Breast epithelium (tissue), 4 donors: ENCODE results near the gene MTREX. TPM values are rescaled to one million over a fixed set of nuclear protein-coding genes. Genes with fewer than 3 reads are reported as not detected.

Source experiments
- DNase-seq, 2 donors: peaks; one replicate each; pipeline ENCODE4 v3.0.0-alpha.2; 2019; ENCODE audit warnings: low spot score in 2 of 2
- H3K27ac ChIP-seq, 2 donors: fragments of 200-600 bp; sonication (generic) in 1 of 2; one replicate each; pipeline ENCODE4 v1.5.1; 2016 to 2019; ENCODE audit warnings: mild to moderate bottlenecking in 1 of 2
- H3K27me3 ChIP-seq, 2 donors: fragments of 200-600 bp; sonication (generic) in 1 of 2; one replicate each; pipeline versions ENCODE4 v1.5.1 to v1.6.0; 2017 to 2019; ENCODE audit warnings: control low read depth in 1 of 2, mild to moderate bottlenecking in 1 of 2
- H3K36me3 ChIP-seq: fragments of 200-600 bp; one replicate; pipeline ENCODE4 v1.5.1; 2019
- H3K4me1 ChIP-seq, 2 donors: fragments of 200-600 bp; sonication (generic); one replicate each; pipeline ENCODE4 v1.5.1; 2016 to 2019; ENCODE audit warnings: control low read depth in 1 of 2
- H3K4me3 ChIP-seq, 3 donors: fragments of 200-600 bp; sonication (generic); 1 replicate in 2 of 3; 2 replicates in 1 of 3; pipeline ENCODE4 v1.5.1; 2016 to 2019; ENCODE audit warnings: mild to moderate bottlenecking in 3 of 3, moderate library complexity in 2 of 3
- H3K9me3 ChIP-seq, 2 donors: fragments of 200-600 bp; sonication (generic) in 1 of 2; one replicate each; pipeline ENCODE4 v1.5.1; 2016 to 2019; ENCODE audit warnings: control low read depth in 1 of 2
- CTCF ChIP-seq, 3 donors: fragments of 450-650 bp; IDR thresholded peaks; one replicate each; pipeline ENCODE4 v1.5.1; 2016 to 2017; ENCODE audit warnings: antibody characterized with exemption in 3 of 3, mild to moderate bottlenecking in 3 of 3, moderate library complexity in 3 of 3
- POLR2A ChIP-seq: fragments of 450-650 bp; IDR thresholded peaks from one replicate; pipeline ENCODE4 v1.6.1; 2016; ENCODE audit warnings: antibody characterized with exemption, mild to moderate bottlenecking, moderate library complexity
- POLR2AphosphoS5 ChIP-seq, 3 donors: sonication (generic); formaldehyde crosslinking; IDR thresholded peaks; one replicate each; pipeline ENCODE4 v1.6.1; 2017; ENCODE audit warnings: antibody characterized with exemption in 3 of 3
- intact Hi-C: fragments of 100-400 bp; cut with DNase I; formaldehyde crosslinking; loops from one replicate; pipeline ENCODE4 v1.15.1; 2023; ENCODE audit warnings: low total_unique reads
- total RNA-seq, 3 donors: library from RNA; depleted of rRNA; stranded (reverse); fragments of >200 nt; gene quantifications; one replicate each; pipeline ENCODE4 v1.1.0, GENCODE V29; 2016

The MTREX gene
- total RNA-seq, 3 donors from 2014 or later, result 95.7 to 107 (median 98.8) TPM

GRCh38 chr5:55391707-55392106 is 83.9 kb downstream of the MTREX start:
- H3K27me3 ChIP-seq, result no peaks in the 10 kb centered on the region
- TF ChIP-seq POLR2AphosphoS5 (IDR thresholded peaks at IDR 0.05) (no peak), POLR2A (no peak), CTCF (IDR thresholded peaks at IDR 0.05) (no peak)
- H3K27ac ChIP-seq, result no peak overlapping the region
- H3K4me3 ChIP-seq, result no peak overlapping the region
- intact Hi-C loops, result no loop called here
- no peaks in the 10 kb centered on the region for H3K36me3 ChIP-seq
- no peak for DNase-seq
- H3K4me1 ChIP-seq, result no peaks in the 10 kb centered on the region
- H3K9me3 ChIP-seq, result peaks cover 0 to 7% of the 10 kb centered on the region in 2 donors

- Histone ChIP-seq H3K4me3 (no peak overlapping the region), H3K9me3 (peaks cover 0 to 7% of the 10 kb centered on the region in 2 donors), H3K27ac (no peak overlapping the region), H3K36me3 (no peaks in the 10 kb centered on the region), H3K27me3 (no peaks in the 10 kb centered on the region), H3K4me1 (no peaks in the 10 kb centered on the region)
- intact Hi-C loops, result no loop called here
- no peak for TF ChIP-seq POLR2A
- no peak for TF ChIP-seq CTCF (IDR thresholded peaks at IDR 0.05)
- no peak for TF ChIP-seq POLR2AphosphoS5 (IDR thresholded peaks at IDR 0.05)
- DNase-seq, result no peak
Observed at GRCh38 chr5:55392669-55393068, 84.9 kb downstream of the MTREX start.

GRCh38 chr5:55393501-55394175 is 85.8 kb downstream of the MTREX start:
- intact Hi-C loops, result no loop called here
- Histone ChIP-seq H3K4me1 (no peaks in the 10 kb centered on the region), H3K36me3 (no peaks in the 10 kb centered on the region), H3K27ac (no peak overlapping the region), H3K9me3 (peaks cover 0 to 7% of the 10 kb centered on the region in 2 donors), H3K4me3 (no peak overlapping the region), H3K27me3 (no peaks in the 10 kb centered on the region)
- no peak for DNase-seq
- TF ChIP-seq POLR2AphosphoS5 (IDR thresholded peaks at IDR 0.05), result no peak
- TF ChIP-seq POLR2A, result no peak
- no peak for TF ChIP-seq CTCF (IDR thresholded peaks at IDR 0.05)

GRCh38 chr5:55402199-55402598 is 94.4 kb downstream of the MTREX start:
- no peak overlapping the region for H3K4me3 ChIP-seq
- no peaks in the 10 kb centered on the region for H3K4me1 ChIP-seq
- DNase-seq, result no peak
- TF ChIP-seq POLR2AphosphoS5 (IDR thresholded peaks at IDR 0.05), result no peak
- TF ChIP-seq CTCF (IDR thresholded peaks at IDR 0.05), result no peak
- TF ChIP-seq POLR2A, result no peak
- no peaks in the 10 kb centered on the region for H3K9me3 ChIP-seq
- intact Hi-C loops, result no loop called here
- no peak overlapping the region for H3K27ac ChIP-seq
- H3K36me3 ChIP-seq, result no peaks in the 10 kb centered on the region
- H3K27me3 ChIP-seq, result no peaks in the 10 kb centered on the region

- no peak for DNase-seq
- H3K9me3 ChIP-seq, result no peaks in the 10 kb centered on the region
- H3K4me3 ChIP-seq, result no peak overlapping the region
- H3K27me3 ChIP-seq, result no peaks in the 10 kb centered on the region
- TF ChIP-seq CTCF (IDR thresholded peaks at IDR 0.05) (no peak), POLR2A (no peak), POLR2AphosphoS5 (IDR thresholded peaks at IDR 0.05) (no peak)
- H3K36me3 ChIP-seq, result no peaks in the 10 kb centered on the region
- intact Hi-C loops, result no loop called here
- no peak overlapping the region for H3K27ac ChIP-seq
- H3K4me1 ChIP-seq, result no peaks in the 10 kb centered on the region
Observed at GRCh38 chr5:55406292-55406691, 98.5 kb downstream of the MTREX start.
